Amygdala (tissue), 56 donors: Measurements from ENCODE around the gene TET2.

Experiments used
- DNase-seq, 56 donors: peaks; one replicate each; lab custom pipeline; 2025; lab: John Stamatoyannopoulos, UW

The TET2 gene

DNA sequence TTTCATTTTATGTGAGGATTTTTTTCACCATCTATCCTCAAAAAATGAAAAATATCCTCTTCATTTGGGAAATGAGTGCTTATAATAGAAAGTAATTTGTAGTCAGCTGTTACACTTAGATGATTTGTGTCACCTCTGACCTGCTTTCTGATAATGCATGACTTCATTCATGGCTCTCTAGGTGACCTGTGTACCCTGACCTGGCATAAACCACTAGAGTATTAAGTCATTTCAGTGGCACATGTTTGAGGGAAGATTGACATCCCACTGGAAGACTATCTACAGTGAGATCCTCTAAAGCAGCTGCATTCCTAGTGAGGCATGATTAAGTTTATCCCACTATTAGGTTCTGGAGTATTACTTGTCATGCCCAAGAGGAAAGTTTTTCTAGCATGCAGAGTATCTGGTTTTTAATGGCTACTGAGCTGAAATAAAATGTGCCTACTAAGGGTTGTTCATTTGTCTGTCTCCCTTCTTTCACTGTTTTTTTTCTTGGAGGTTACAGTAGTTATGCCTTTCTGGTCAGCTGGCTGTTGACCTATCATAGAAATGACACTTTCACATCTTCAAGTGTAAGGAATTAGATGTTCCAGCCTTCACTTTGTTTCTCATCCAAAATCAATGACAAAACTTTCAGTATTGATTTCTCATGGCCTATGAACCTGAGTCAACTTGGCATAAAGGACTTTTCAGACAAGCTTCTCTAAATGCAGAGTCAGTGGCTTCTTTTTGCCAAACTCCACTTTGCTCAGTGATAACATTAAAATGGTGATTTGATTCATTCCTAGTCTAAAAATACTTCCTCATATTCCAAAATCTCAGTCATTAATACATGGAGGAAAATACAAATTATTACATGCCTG is 33.1 kb downstream of the TET2 start:
- DNase-seq, result no peak

DNA sequence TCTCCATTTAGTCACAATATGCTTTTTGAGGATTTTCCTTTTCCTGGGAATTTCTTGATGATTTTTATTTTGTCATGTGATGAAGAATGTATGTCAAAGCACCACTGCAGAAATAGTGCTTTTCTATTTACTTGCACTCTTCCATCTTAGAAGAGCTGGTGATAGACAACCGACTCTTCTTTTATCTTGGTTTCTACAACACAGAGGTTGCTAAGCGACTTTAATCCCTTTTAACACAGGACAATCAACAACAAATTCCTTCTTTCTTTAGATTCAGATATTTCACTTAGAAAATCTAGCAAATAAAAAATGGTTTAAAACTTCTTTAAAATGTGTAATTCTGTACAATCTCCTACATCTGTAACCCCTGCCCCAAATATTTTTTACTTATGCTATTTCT is 34.6 kb downstream of the TET2 start:
- DNase-seq, result no peak

DNA sequence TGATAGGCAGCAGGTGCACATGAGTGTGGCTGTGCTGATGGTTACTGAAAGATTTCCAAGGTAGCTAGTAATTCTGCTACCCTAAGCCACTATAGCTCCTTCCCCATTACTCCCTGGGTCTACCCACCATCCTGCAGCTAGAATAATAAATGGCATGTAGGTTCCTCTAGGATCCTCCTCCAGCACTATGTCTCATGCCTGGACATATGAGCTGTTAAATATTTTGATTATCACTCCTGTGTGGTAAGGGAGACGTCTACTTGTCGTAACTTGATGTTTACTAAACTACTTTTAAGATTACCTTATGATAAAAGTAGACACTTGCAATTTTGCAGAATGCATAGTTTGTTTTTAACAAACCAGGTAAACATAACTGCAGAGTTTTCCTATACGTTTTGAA is 35.5 kb downstream of the TET2 start:
- no peak for DNase-seq

DNA sequence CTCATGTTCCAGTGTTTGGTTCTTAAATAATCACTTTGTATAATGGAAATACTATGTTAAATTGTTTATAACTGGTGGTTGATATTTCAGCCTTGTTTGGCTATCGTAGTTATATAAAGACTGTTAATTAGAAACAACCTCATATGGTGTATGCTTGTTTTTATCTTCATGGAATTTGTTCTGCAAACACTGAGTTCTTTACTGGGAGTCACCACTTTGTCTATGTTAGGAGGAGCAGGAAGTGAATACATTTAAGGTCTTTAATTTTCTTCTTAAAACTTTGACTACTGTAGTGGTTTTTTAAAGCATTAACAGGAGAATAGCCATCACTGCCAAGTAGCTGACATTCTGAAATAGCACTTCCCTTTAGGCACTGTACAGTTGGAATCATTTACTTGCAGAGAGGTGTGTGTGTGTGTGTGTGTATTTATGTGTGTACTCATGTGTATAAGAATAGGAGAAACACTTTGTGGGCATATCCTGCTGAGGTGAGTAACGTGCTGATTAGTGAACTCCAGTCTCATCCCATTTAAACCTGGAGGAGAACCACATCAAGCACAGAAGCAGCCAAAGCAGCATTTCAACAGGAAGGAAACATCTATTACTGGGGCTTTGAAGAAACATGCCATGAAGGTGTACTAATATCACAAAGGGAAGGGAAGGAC is 37.8 kb downstream of the TET2 start:
- DNase-seq, result no peak

DNA sequence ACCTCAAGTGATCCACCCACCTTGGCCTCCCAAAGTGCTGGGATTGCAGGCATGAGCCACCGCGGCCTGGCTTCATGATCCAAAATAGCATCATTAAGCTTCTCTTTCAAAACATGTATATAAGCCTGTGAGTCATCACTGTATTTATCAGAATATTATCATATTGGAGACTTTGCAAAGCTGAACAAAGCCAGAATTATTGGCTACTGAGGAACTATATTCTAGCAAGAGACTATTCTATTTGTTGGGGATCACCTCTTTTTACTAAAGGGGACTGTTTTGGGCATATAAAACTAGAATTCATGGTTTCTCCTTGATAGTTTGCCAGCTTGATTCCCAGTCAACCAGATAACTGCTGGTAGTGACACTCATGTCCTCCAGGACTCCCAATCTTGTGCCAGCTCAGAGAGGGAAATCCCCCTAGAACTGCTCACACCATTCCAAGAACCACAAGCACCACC is 40.1 kb downstream of the TET2 start:
- DNase-seq, result peak in 2 of 56 donors; percentile 0 to 2

DNA sequence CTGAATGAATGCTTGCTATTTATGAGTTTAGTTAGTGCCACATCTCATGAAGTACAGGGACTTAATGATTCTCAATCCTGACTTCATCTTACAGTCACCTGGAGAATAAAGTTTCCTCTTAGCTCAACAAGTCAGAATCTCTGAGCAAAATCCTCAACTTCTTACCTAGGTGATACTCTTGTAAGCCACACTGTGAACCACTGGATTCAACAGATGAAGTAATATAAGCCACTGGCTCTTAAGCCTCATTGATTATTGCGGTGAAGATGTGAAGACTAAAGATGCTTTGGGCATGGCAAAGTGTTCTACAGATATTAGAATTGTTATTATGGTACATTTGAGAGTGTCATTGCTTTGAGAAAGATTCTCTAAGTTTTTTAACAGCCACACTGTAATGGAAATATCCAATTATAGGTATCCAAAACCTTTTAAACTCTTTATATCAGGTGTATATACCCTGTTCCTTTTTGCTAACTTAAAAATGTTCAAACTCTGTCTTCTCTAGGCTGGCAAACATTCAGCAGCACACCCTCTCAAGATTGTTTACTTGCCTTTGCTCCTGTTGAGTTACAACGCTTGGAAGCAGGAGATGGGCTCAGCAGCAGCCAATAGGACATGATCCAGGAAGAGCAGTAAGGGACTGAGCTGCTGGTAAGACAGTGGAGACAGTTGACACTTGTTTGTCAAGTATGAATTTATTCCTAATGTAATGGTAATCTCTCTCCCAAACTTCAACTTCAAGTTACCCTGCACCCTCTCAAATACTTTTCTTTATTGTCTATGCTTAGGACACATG is 43.4 kb downstream of the TET2 start:
- no peak for DNase-seq

DNA sequence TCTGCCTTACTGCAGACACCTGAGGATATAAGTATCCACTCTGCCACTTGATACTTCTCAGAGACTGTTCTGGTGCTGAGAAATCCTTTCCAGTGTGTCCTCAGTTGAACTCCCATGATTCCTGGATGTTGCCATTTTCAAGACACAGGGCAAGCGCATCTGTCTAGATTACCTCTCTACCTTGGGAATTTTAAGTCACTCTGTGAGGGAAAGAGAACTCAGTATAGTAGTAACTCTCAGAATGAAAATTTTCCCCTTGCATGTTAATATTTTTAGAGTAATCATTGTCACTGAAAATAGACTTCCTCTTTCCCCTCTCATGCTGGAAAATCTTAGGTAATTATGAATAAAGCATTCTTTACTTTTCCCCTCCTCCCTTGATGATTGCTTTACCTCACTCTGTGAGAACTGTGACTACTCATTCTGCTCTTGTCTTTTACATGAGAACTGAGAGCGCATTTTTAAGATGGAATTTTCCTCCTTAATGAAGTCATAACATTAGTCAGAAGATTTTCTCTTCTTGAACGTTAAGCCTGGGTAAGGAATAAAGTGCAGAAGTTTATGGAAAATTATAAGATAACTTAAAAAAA is 45.0 kb downstream of the TET2 start:
- DNase-seq, result no peak

DNA sequence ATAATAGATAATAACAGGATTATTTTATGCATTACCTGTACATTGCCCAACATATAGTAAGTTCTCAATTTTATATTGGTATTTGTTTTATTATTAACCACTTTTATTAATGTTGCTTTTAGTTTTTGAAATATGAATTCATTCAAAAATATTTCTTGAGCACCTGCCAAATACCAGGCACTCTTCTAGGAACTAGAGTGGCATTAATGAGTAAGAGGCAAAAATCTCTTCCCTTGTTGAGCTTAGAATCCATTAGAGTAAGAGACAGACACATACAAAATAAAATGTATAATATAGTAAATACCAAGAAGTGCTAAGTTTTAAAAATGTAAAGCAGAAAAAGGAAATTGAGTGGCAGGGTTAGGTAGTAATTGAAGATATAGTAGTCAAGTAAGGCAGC is 45.8 kb downstream of the TET2 start:
- DNase-seq, result no peak

DNA sequence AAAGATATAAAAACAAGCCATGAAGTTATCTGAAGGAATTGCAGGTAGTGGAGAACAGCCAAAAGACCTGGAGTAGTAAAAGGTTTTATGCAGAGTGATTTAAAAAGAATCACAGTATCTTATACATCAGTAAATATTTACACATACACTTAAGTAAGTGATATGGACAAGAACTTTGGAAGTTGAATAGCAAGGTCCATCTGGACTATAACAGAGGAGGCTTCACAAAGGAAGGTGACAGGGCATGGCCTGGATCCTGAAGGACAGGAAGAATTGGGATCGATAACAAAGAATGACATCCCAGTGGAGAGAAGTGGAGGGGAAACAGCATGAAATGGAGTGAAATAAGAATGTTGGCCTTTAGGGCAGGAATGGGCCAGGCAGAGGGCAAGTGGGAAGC is 46.2 kb downstream of the TET2 start:
- DNase-seq, result no peak

DNA sequence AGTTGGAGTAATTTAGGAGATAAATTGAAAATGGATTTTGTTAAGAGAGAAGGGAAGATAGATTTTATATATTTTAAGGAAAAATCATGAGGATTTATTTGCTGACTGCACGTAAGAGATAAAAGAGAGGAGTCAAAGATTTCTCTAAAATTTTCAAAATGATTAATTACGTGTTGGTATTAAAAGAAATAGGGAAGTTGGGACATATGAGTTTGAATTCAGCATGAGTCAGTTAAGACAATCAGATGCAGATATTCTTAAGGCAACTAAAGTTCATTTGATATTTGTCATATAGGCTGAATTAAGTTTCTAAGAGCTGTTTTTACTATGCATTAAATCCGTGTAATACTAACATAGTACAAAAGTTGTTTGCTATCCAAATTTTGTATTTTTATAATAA is 46.9 kb downstream of the TET2 start:
- DNase-seq, result no peak

DNA sequence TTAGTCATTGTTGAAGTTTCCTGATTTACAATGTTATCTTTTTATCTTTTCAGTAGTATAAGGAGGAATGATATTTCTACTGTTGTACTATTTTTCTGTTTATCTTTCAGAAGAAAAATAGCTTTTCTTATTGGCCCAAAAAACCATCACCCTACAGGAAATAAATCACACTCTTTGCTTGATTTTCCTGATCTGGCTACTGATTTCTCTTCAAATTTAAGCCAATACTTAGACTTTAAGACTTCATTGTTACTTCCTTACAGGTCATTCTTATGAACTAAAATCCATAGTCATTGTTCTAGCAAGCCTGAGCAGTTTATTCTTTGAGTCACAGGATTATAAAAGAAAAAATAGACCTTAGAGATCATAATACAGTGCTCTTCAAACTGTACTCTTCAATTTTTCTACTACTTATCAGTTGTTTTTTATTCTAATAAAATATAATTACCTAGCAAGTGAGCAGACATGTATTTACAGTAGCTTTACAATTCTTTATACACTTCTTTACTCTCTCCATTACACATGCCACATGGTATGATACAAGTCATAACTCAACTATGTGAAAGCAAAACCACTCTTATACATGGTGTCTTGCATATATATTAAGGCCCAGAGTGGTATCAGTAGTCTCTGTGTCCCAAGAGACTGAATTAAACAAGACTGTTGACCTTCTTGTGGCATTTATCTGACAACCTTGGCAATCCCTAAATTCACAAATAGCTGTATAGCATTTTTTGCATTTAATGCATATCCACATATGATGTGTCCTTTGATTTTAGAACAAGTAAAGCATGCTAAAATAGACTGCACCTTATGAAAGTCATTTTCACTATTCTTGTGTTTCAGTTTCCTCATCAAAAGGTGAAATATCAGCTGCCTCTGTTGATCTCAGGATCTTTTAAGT is 47.9 kb downstream of the TET2 start:
- no peak for DNase-seq

DNA sequence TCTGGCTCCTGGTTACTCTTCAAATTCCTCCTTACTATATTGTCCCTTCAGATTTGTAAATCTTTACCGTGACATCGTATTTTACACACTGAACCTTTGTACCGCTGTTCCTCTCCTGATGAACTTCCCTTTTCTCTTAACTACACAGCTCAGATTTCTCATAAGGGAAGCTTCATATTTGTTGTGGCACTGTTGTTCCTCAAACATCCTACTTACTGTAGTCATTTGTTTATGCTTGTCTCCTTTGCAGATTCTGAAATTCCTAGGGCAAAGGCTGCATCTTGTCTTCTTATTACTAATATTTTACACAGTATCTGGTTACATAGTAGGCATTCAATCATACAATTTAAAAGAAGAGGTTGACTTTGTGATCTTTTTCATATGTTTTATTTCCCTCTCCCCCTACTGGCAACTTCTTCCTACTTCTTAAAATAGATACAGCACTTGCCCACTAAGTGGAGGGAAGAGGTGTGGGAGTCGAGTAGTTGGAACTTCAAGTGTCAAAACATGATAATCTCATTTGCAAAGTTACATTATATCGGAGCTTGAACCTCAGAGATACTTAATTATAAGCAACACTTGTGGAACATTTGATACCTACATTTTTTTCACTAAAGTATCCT is 50.0 kb downstream of the TET2 start:
- no peak for DNase-seq

DNA sequence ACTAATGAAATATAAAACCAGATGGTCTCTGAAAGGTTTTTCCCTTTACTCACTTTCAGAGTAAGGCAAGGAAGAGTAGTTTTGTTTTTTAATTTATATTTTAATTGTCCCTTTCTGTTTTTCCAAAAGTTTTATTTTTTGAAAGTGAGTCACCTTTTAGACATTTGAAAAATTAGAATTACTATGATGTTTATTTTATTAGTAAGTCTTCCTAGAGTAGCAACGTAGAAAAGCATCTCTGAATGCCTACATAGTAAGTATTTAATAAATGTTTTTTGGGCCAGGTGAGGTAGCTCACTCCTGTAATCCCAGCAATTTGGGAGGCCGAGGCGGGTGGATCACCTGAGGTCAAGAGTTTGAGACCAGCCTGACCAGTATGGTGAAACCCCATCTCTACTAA is 51.1 kb downstream of the TET2 start:
- DNase-seq, result no peak

DNA sequence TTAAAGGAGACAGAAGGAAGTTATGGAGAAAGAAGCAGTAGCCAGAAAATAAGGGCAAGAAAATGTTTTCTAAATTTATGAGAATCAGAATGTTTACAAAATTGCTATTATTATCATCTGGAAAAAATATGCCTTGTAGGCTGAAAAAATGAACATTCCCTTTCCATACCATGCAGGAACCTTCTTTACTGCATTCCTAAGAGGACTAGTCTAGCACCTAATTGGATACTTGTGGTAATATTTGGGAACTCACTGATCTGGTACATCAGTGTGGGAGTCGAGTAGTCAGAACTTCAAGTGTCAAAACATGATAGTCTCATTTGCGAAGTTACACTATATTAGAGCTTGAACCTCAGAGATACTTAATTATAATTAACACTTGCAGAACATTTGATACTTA is 51.9 kb downstream of the TET2 start:
- DNase-seq, result no peak

DNA sequence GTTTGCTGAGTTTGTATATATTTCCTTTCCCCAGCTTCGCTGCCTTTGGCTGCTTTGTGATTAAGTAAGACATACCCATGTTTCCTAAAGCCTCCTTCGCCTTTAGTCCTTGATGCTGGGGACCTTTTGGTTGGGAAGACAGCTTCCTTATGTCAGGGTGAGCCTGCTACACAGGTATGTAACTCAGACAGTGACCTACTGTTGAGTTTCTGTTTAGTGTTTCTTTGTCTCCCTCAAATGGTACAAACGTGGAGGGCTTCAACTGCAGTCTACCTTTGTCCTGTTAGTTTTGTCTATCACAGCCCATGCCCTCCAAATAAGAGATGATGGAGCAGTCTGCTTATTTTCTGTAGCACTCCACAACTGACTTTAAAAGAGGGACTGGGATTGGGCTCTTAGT is 59.5 kb downstream of the TET2 start:
- DNase-seq, result no peak

DNA sequence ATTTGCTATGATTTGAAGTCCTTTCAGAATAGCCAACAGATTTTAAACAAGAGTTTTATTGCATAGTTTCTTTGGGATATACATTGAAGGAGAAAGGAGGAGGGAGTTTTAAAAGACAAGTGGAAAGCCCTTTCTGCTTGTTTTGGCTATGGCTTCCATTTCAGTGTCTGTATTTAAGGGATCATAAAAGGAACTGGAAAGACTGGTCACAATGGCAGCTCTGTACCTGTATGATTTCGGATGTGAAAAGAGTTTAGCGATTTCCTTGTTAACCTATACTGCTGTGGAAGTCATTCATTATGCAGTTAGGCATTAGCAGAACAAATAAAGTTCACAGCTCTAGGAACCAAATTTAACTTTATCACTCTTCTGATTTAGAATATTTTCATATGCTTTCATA is 60.7 kb downstream of the TET2 start:
- DNase-seq, result no peak

DNA sequence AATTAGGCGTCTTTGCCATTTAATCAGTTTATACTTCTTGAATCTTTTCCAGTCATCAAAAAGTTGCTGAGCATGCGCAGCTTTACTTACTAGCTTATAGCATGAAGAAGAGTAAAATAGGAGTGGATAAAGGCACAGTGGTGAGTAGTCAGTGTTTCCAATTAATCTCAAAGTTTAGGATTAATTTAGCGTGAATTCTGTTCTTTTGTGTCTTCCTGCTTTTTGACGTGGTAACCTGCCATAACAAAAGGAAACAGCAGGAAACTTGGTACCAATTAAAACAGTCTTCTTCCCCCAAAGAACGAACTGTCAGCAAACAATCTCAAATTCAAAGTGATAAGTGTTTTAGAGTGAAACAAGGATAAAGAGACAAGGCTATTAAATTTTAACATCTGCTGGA is 61.9 kb downstream of the TET2 start:
- no peak for DNase-seq

DNA sequence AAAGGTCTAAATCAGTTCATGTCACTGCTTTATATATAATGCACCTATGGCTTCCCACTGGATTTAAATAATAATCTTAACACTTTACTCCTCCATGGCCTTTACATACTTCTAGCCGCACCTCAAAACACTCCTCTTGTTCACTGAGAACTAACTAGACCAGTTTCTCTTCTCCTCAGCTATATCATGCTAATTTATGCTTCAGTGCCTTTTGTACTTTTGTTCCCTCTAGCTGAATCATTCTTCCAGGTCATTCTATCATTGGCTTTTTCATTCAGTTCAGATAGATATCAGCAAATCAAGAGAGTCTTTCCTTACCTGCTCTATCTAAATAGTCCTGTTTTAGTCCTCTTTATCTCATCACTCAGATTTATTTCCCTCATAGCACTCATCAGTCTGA is 64.2 kb downstream of the TET2 start:
- DNase-seq, result no peak

DNA sequence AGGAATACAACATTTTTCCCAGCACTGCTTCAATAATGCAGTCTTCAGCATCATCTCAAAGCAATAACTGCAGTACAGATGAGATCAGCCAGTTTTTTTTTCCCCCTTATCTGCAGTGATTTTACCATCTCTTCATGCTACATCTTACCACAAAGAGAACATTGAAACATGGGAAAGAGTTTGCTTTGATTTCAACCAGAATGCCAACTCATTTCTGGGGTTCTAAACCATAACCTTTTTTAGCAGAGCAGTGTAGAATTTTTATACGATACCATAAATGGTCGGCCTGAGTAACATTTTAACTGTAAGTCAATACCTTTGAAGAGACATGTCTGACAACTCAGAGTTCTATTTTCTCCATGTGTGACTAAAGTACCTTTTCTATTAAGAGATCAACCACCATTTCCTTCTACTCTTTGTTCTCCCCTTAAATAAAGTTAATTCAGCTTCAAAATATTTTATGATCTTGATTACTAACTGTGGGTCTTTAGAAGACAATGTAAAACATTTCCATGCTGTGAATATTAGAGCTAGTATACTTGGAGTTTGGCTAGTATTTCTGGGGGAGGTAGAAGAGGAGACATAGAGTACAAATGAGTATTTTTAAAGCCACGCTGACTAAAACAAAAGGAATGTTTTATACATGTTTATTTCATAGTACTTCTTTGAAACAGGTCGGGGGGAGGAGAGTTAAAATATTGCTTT is 69.1 kb downstream of the TET2 start:
- DNase-seq, result no peak
